SK-N-MC (cell line): Measurements from ENCODE around the gene LTBP1.

Experiments used
- DNase-seq: peaks from one replicate; pipeline ENCODE4 v3.0.0-alpha.2; 2011; ENCODE audit warnings: low read depth, low spot score
- H3K27ac ChIP-seq: fragments of 200-600 bp; sonication (generic); 2 replicates; pipeline ENCODE4 v1.5.1; 2016; ENCODE audit warnings: mixed run types
- H3K36me3 ChIP-seq: fragments of 200-600 bp; sonication (generic); 2 replicates; pipeline ENCODE4 v1.6.1; 2017; ENCODE audit warnings: antibody characterized with exemption, low read length, mixed read lengths; ENCODE audit not compliant: insufficient read depth
- H3K4me3 ChIP-seq: fragments of 200-600 bp; sonication (generic); 2 replicates; pipeline ENCODE4 v1.5.1; 2016
- H3K9ac ChIP-seq: fragments of 200-600 bp; sonication (generic); 2 replicates; pipeline ENCODE4 v1.8.0; 2017; ENCODE audit warnings: mixed run types, mixed read lengths; ENCODE audit not compliant: insufficient read length
- H3K9me3 ChIP-seq: fragments of 200-600 bp; sonication (generic); 2 replicates; pipeline ENCODE4 v1.6.1; 2017; ENCODE audit warnings: low read depth, mild to moderate bottlenecking, antibody characterized with exemption, low read length, moderate library complexity, mixed read lengths
- EZH2 ChIP-seq: fragments of 200-600 bp; sonication (generic); IDR thresholded peaks from one replicate; pipeline ENCODE4 v1.6.1; 2017; ENCODE audit warnings: antibody characterized with exemption
- FOXP2 ChIP-seq: optimal IDR thresholded peaks from 2 replicates; pipeline ENCODE3; 2011; ENCODE audit warnings: mild to moderate bottlenecking, moderate library complexity; ENCODE audit not compliant: insufficient read depth; ENCODE audit errors: extremely low read length, control extremely low read depth
- POLR2AphosphoS5 ChIP-seq: IDR thresholded peaks from 2 replicates; pipeline ENCODE4 v1.6.1; 2012; ENCODE audit warnings: mild to moderate bottlenecking, low read depth, low read length, borderline replicate concordance

The LTBP1 gene

GRCh38 chr2:32926708-32927084 lies 20.1 kb upstream of the LTBP1 start:
- Histone ChIP-seq H3K36me3 (no peaks in the 10 kb centered on the region), H3K4me3 (no peak overlapping the region), H3K9me3 (no peaks in the 10 kb centered on the region), H3K9ac (no peak overlapping the region), H3K27ac (no peak overlapping the region)
- no peak for DNase-seq
- no peak for TF ChIP-seq POLR2AphosphoS5

- TF ChIP-seq POLR2AphosphoS5 (no peak), EZH2 (no peak), FOXP2 (no peak)
These were observed 16.3 kb upstream of the LTBP1 start for GRCh38 chr2:32930436-32930835.

GRCh38 chr2:32931519-32931918 lies 15.2 kb upstream of the LTBP1 start:
- Histone ChIP-seq H3K36me3 (no peaks in the 10 kb centered on the region), H3K4me3 (peak overlapping the region; percentile 70), H3K9ac (peak overlapping the region; percentile 60), H3K27ac (peak overlapping the region; percentile 99), H3K9me3 (no peaks in the 10 kb centered on the region)
- DNase-seq, result no peak
- no peak for TF ChIP-seq FOXP2
- TF ChIP-seq POLR2AphosphoS5, result no peak

More at GRCh38 chr2:32930436-32930835, 16.3 kb upstream of the LTBP1 start:
- peak overlapping the region; percentile 99 for H3K27ac ChIP-seq
- no peaks in the 10 kb centered on the region for H3K9me3 ChIP-seq
- H3K36me3 ChIP-seq, result no peaks in the 10 kb centered on the region
- H3K9ac ChIP-seq, result no peak overlapping the region
- DNase-seq, result no peak
- H3K4me3 ChIP-seq, result no peak overlapping the region; the same call in 1 of the 2 replicates

GRCh38 chr2:32931945-32932709 lies 14.6 kb upstream of the LTBP1 start:
- DNase-seq, result peak; percentile 99
- Histone ChIP-seq H3K36me3 (no peaks in the 10 kb centered on the region), H3K27ac (peak overlapping the region; percentile 99), H3K4me3 (peak overlapping the region; percentile 70), H3K9me3 (no peaks in the 10 kb centered on the region), H3K9ac (peak overlapping the region; percentile 60)
- no peak for TF ChIP-seq EZH2
- peak; percentile 63 for TF ChIP-seq FOXP2
- peak; percentile 41; the same call in 1 of the 2 replicates for TF ChIP-seq POLR2AphosphoS5

- Histone ChIP-seq H3K4me3 (no peak overlapping the region), H3K36me3 (no peaks in the 10 kb centered on the region), H3K9me3 (no peaks in the 10 kb centered on the region), H3K27ac (peak overlapping the region; percentile 99; the same call in 1 of the 2 replicates), H3K9ac (no peak overlapping the region)
- no peak for DNase-seq
- no peak for TF ChIP-seq EZH2
- no peak for TF ChIP-seq POLR2AphosphoS5
- TF ChIP-seq FOXP2, result no peak
These were observed 13.7 kb upstream of the LTBP1 start for GRCh38 chr2:32932825-32933755.

GRCh38 chr2:32933756-32934095 lies 13.0 kb upstream of the LTBP1 start:
- TF ChIP-seq FOXP2, result no peak
- no peak for TF ChIP-seq POLR2AphosphoS5
- no peak for TF ChIP-seq EZH2
- no peaks in the 10 kb centered on the region for H3K36me3 ChIP-seq

GRCh38 chr2:32937602-32938448 lies 8.9 kb upstream of the LTBP1 start:
- DNase-seq, result no peak
- H3K9ac ChIP-seq, result no peak overlapping the region
- no peaks in the 10 kb centered on the region for H3K36me3 ChIP-seq
- H3K27ac ChIP-seq, result no peak overlapping the region
- no peaks in the 10 kb centered on the region for H3K9me3 ChIP-seq
- no peak for TF ChIP-seq EZH2
- no peak for TF ChIP-seq FOXP2
- TF ChIP-seq POLR2AphosphoS5, result no peak
- H3K4me3 ChIP-seq, result peak overlapping the region; percentile 7; the same call in 1 of the 2 replicates

More at GRCh38 chr2:32933756-32934095, 13.0 kb upstream of the LTBP1 start:
- Histone ChIP-seq H3K9ac (no peak overlapping the region), H3K27ac (no peak overlapping the region), H3K4me3 (no peak overlapping the region), H3K9me3 (no peaks in the 10 kb centered on the region)
- no peak for DNase-seq
